Parathyroid adenoma (tissue), 2 donors: Measurements from ENCODE around the gene FKBP7.
A peak's percentile ranks its signal among the peaks of the same experiment; 100 is the strongest.
"Not testable (repeated sequence)": the region's sequence is repeated elsewhere in the genome, so short reads cannot be mapped to it uniquely, and the experiment has no call there.

Source experiments
- H2AFZ ChIP-seq: fragments of 300-600 bp; sonication (generic); one replicate; pipeline ENCODE4 v1.7.0; 2017; ENCODE audit warnings: antibody characterized with exemption, mild to moderate bottlenecking
- H3K27ac ChIP-seq: fragments of 300-600 bp; sonication (generic); one replicate; pipeline ENCODE4 v1.7.0; 2017
- H3K27me3 ChIP-seq: fragments of 300-600 bp; sonication (generic); one replicate; pipeline ENCODE4 v1.7.0; 2017; ENCODE audit warnings: low read length; ENCODE audit not compliant: control insufficient read depth, insufficient read depth
- H3K36me3 ChIP-seq: fragments of 300-600 bp; sonication (generic); one replicate; pipeline ENCODE4 v1.7.0; 2017; ENCODE audit warnings: low read length; ENCODE audit not compliant: control insufficient read depth, insufficient read depth
- H3K4me1 ChIP-seq: fragments of 300-600 bp; sonication (generic); one replicate; pipeline ENCODE4 v1.7.0; 2017; ENCODE audit warnings: control low read depth
- H3K4me2 ChIP-seq: fragments of 300-600 bp; sonication (generic); one replicate; pipeline ENCODE4 v1.7.0; 2017; ENCODE audit warnings: low read length
- H3K4me3 ChIP-seq: fragments of 300-600 bp; sonication (generic); one replicate; pipeline ENCODE4 v1.7.0; 2017; ENCODE audit warnings: low read depth, low read length
- H3K79me2 ChIP-seq: fragments of 300-600 bp; sonication (generic); one replicate; pipeline ENCODE4 v1.7.0; 2017; ENCODE audit warnings: control low read depth
- H3K9ac ChIP-seq: fragments of 300-600 bp; sonication (generic); one replicate; pipeline ENCODE4 v1.7.0; 2017; ENCODE audit warnings: mild to moderate bottlenecking
- H3K9me3 ChIP-seq: fragments of 300-600 bp; sonication (generic); one replicate; pipeline ENCODE4 v1.7.0; 2017; ENCODE audit warnings: low read length; ENCODE audit not compliant: control insufficient read depth
- TF ChIP-seq, protein P1 (sequence below): fragments of 300-600 bp; sonication (generic); IDR thresholded peaks from one replicate; pipeline ENCODE4 v1.7.0; 2017; ENCODE audit warnings: antibody characterized with exemption, mild to moderate bottlenecking
- donor health status: primary hyperparathyroidism.

Gene FKBP7

GRCh38 chr2:178478439-178479274 is at the start of gene FKBP7:
Gene FKBP7 (minus strand): TSS chr2:178478600. CDS start chr2:178478499, 101 bp downstream.
- Histone ChIP-seq H3K27ac (peak within 1 kb of the TSS; percentile 94), H3K4me2 (peak within 1 kb of the TSS; percentile 99), H3K79me2 (peaks cover 9% of the 10 kb centered on the region), H3K9me3 (no peaks in the 10 kb centered on the region), H3K27me3 (no peaks in the 10 kb centered on the region), H2AFZ (peak within 1 kb of the TSS; percentile 78), H3K36me3 (no peaks in the 10 kb centered on the region), H3K4me3 (peak within 1 kb of the TSS; percentile 67), H3K9ac (no peak within 1 kb of the TSS), H3K4me1 (peaks cover 3% of the 10 kb centered on the region)
- TF ChIP-seq, protein P1, sequence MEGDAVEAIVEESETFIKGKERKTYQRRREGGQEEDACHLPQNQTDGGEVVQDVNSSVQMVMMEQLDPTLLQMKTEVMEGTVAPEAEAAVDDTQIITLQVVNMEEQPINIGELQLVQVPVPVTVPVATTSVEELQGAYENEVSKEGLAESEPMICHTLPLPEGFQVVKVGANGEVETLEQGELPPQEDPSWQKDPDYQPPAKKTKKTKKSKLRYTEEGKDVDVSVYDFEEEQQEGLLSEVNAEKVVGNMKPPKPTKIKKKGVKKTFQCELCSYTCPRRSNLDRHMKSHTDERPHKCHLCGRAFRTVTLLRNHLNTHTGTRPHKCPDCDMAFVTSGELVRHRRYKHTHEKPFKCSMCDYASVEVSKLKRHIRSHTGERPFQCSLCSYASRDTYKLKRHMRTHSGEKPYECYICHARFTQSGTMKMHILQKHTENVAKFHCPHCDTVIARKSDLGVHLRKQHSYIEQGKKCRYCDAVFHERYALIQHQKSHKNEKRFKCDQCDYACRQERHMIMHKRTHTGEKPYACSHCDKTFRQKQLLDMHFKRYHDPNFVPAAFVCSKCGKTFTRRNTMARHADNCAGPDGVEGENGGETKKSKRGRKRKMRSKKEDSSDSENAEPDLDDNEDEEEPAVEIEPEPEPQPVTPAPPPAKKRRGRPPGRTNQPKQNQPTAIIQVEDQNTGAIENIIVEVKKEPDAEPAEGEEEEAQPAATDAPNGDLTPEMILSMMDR = peak; percentile 70

- Histone ChIP-seq H3K27me3 (no peaks in the 10 kb centered on the region), H3K9me3 (no peaks in the 10 kb centered on the region), H3K4me2 (no peak overlapping the region), H2AFZ (no peak overlapping the region), H3K27ac (no peak overlapping the region), H3K9ac (no peak overlapping the region), H3K79me2 (no peaks in the 10 kb centered on the region), H3K4me1 (no peaks in the 10 kb centered on the region), H3K36me3 (no peaks in the 10 kb centered on the region), H3K4me3 (no peak overlapping the region)
- TF ChIP-seq, protein P1 = no peak
Measured at GRCh38 chr2:178527592-178527991, 49.2 kb upstream of the FKBP7 start.

- Histone ChIP-seq H3K4me3 (no peak overlapping the region), H3K4me1 (no peaks in the 10 kb centered on the region), H3K9ac (no peak overlapping the region), H3K27me3 (no peaks in the 10 kb centered on the region), H3K9me3 (no peaks in the 10 kb centered on the region), H3K36me3 (no peaks in the 10 kb centered on the region), H3K79me2 (no peaks in the 10 kb centered on the region), H3K4me2 (no peak overlapping the region), H2AFZ (no peak overlapping the region), H3K27ac (no peak overlapping the region)
- TF ChIP-seq, protein P1 = no peak
Measured at GRCh38 chr2:178526256-178526655, 47.9 kb upstream of the FKBP7 start.

GRCh38 chr2:178525460-178525859 is 47.1 kb upstream of the FKBP7 start:
- not testable (repeated sequence) for H3K4me1 ChIP-seq, H3K9me3 ChIP-seq, H3K27me3 ChIP-seq, H3K79me2 ChIP-seq, H3K36me3 ChIP-seq, H3K9ac ChIP-seq, H3K4me2 ChIP-seq, H3K4me3 ChIP-seq, H2AFZ ChIP-seq, H3K27ac ChIP-seq

DNA sequence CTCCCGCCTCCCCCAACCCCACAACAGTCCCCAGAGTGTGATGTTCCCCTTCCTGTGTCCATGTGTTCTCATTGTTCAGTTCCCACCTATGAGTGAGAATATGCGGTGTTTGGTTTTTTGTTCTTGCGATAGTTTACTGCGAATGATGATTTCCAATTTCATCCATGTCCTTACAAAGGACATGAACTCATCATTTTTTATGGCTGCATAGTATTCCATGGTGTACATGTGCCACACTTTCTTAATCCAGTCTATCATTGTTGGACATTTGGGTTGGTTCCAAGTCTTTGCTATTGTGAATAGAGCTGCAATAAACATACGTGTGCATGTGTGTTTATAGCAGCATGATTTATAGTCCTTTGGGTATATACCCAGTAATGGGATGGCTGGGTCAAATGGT is 46.6 kb upstream of the FKBP7 start:
- H3K4me3 ChIP-seq, H3K27ac ChIP-seq, H3K79me2 ChIP-seq, H3K4me1 ChIP-seq, H2AFZ ChIP-seq, H3K4me2 ChIP-seq, H3K9ac ChIP-seq, H3K9me3 ChIP-seq, H3K27me3 ChIP-seq, H3K36me3 ChIP-seq: not testable (repeated sequence)
